H7 (cell line): ENCODE results near the gene UCP2. TPM values are rescaled to one million over a fixed set of nuclear protein-coding genes. Genes with fewer than 3 reads are reported as not detected.
A peak's percentile ranks its signal among the peaks of the same experiment; 100 is the strongest.

Experiments
- DNase-seq: peaks from one replicate; pipeline ENCODE4 v3.0.0; 2012
- H3K27me3 ChIP-seq: 2 replicates; pipeline ENCODE4 v1.6.0; 2011; ENCODE audit warnings: mild to moderate bottlenecking, low read length; ENCODE audit not compliant: control insufficient read depth, insufficient read depth
- H3K36me3 ChIP-seq: replicated peaks from 2 replicates; pipeline ENCODE4 v1.5.1; 2011; ENCODE audit warnings: low read length; ENCODE audit not compliant: control insufficient read depth, insufficient read depth
- H3K4me3 ChIP-seq: 2 replicates; pipeline ENCODE4 v1.5.1; 2011; ENCODE audit warnings: low read depth, mild to moderate bottlenecking, control low read depth, low read length, moderate library complexity; ENCODE audit not compliant: insufficient read depth
- total RNA-seq: library from RNA; depleted of rRNA; stranded (reverse); fragments of >200 nt; shearing (Covaris generic); gene quantifications from 2 replicates; pipeline ENCODE4 v1.2.3, GENCODE V29; 2014

UCP2 gene
- total RNA-seq, 1 experiment from 2014 or later, result 32.4 TPM

- Histone ChIP-seq H3K36me3 (no peaks in the 10 kb centered on the region), H3K27me3 (peaks cover 2% of the 10 kb centered on the region; the same call in 1 of the 2 replicates), H3K4me3 (no peak overlapping the region)
- DNase-seq, result peak; percentile 40
Measured at GRCh38 chr11:73958521-73959141, 24.0 kb downstream of the UCP2 start.

DNA sequence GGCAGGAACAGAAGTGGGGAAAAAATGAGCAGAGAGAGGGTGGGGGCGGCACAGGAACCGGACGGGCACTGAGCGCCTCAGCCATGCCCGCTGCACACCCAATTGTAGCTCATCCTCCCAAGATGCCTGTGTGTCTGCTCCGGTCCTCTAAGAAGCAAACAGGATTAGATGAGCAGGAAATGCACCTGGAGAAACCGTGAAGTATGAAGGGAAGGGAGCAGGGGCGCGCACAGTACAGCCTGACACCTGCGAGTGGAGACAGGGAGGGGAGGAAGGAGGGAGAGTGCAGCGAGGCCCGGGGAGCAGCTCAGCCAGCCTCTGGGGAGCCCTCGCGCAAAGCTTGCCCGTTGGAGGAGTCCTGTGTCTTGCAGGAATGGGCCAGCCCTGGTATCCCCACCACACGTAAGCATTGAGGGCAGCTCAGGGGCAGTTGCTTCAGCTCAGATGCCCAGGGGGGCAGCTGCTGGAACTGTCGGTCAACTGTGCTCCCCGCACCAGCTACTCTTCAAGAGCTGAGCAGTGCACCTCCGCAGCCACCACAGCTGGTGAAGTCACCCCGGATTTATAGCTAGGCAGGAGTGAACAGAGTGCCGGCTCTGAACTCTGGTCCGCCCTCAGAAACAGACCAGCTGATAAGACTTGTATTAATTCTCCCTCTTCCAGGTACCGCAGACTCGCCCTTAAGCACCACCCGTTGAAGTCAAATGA is 24.8 kb downstream of the UCP2 start:
- Histone ChIP-seq H3K27me3 (peaks cover 2% of the 10 kb centered on the region; the same call in 1 of the 2 replicates), H3K4me3 (peak overlapping the region; percentile 13; the same call in 1 of the 2 replicates), H3K36me3 (no peaks in the 10 kb centered on the region)
- DNase-seq, result peak; percentile 52

- H3K36me3 ChIP-seq, result no peaks in the 10 kb centered on the region
- H3K4me3 ChIP-seq, result peak overlapping the region; percentile 13; the same call in 1 of the 2 replicates
- DNase-seq, result peak; percentile 57
- peaks cover 2% of the 10 kb centered on the region; the same call in 1 of the 2 replicates for H3K27me3 ChIP-seq
Measured at GRCh38 chr11:73956876-73957653, 25.6 kb downstream of the UCP2 start.

- Histone ChIP-seq H3K27me3 (no peaks in the 10 kb centered on the region; the same call in 1 of the 2 replicates), H3K4me3 (no peak overlapping the region), H3K36me3 (no peaks in the 10 kb centered on the region)
- DNase-seq, result no peak
Measured at GRCh38 chr11:73951797-73952196, 30.8 kb downstream of the UCP2 start.

- no peak within 1 kb of the TSS for H3K4me3 ChIP-seq
- no peaks in the 10 kb centered on the region for H3K36me3 ChIP-seq
- peak; percentile 88 for DNase-seq
- H3K27me3 ChIP-seq, result no peaks in the 10 kb centered on the region
Measured at GRCh38 chr11:73950869-73951710, 31.6 kb downstream of the UCP2 start, which contains the start of gene DNAJB13. Gene DNAJB13, plus strand, starts transcription at chr11:73951026. Its CDS starts 44 bp downstream, at chr11:73951070.

DNA sequence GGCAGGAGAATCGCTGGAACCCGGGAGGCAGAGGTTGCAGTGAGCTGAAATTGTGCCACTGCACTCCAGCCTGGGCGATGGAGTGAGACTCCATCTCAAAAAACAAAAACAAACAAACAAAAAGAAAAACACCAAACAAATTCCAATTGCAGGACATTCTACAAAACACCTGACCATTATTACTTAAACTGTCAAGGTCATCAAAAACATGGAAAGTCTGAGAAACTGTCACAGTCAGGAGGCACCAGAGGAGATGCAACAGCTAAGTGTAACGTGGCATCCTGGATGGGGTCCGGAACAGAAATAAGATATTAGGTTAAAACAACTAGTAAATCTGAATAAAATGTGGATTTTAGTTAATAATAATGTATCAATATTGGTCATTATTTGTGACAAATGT is 32.7 kb downstream of the UCP2 start:
- DNase-seq, result no peak
- H3K36me3 ChIP-seq, result no peaks in the 10 kb centered on the region
- H3K27me3 ChIP-seq, result no peaks in the 10 kb centered on the region
- H3K4me3 ChIP-seq, result no peak overlapping the region

DNA sequence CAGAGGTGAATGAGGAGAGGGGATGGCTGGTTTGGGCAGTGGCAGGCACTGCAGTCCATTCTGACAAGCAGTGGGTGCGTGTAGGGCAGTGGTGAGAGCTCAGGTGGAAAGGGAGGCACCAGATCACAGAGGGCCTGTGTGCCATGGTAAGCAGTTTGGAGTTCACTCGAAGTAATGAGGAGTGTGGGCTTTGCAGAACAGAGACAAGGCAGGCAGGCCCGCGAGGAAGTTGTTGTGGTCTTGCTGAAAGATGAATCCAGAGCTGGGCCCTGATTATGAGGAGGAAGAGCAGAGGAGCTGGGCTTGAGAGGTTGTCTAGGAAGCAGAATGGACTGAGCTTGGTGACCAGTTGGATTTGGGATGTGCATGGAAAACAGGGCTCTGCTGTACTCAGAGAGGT is 33.4 kb downstream of the UCP2 start:
- no peaks in the 10 kb centered on the region for H3K36me3 ChIP-seq

DNA sequence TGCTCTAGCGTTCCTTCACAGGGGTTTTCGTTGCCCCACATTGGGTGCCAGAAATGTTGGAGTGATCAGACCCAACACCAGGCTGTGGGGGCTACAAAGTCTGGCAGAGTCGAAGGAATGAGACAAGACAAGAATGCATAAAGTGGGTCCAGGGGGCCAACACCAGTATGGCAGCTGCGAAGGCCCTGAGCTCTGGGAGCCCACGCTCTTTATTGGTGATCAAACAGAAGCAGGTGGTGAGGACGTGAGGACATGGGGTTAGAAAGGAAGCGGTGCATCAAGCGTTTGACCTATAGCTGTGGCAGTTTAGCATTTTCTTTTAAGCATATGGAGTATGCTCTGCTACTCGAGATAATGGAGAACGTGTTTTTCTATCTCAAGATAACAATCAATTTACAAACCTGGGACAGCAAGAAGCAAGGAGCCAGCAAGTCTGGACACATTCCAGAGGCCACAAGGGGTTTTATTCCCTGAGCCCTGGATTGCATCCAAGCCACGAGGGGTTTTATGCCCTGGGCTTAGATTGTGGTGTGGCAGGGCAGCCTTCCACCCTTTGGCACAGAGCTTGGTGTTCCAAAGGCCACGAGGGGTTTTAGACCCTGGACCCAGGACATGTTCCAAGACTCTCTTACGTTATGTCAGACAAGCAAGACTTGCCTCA is 35.7 kb downstream of the UCP2 start:
- DNase-seq, result no peak
- Histone ChIP-seq H3K36me3 (no peaks in the 10 kb centered on the region), H3K27me3 (no peaks in the 10 kb centered on the region), H3K4me3 (no peak overlapping the region)

More for the DNA sequence above, 33.4 kb downstream of the UCP2 start:
- Histone ChIP-seq H3K27me3 (no peaks in the 10 kb centered on the region), H3K4me3 (no peak overlapping the region)
- no peak for DNase-seq

DNA sequence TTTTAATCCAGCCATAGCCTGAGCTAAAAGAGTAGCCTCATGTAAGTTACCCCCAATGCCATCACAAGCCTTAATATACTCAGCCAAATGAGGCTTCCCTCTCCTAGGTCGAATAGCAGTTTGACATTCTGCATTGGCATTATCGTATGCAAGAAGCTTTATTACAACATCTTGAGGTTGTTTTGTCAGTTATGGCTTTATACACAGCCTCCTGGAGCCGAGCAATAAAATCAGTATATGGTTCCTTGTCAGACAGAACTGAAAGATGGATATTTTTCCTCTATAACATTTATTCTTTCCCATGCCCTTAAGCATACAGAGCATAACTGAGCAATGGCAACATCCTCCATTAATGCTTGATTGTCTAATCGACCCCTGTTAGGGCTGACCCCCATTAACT is 37.2 kb downstream of the UCP2 start:
- Histone ChIP-seq H3K4me3 (no peak overlapping the region), H3K36me3 (no peaks in the 10 kb centered on the region), H3K27me3 (no peaks in the 10 kb centered on the region)
- DNase-seq, result no peak

DNA sequence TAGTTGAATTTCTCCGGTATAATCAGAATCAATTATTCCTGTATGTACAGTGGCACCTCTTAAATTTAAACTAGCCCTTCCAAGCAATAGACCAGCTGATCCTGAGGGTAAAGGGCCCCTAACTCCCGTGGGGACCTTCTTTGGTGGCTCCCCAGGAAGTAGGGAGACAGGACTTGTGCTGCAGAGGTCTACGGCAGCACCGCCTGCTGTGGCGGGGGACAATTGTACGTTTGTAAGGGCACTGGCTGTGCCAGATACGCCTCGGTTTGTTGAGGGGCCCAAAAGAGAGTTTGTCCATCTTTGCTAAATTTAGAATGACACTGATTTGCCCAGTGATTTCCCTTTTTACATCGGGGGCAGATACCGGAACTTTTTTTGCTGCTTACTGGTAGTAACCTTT is 37.7 kb downstream of the UCP2 start:
- H3K36me3 ChIP-seq, result no peaks in the 10 kb centered on the region
- no peak overlapping the region for H3K4me3 ChIP-seq
- no peaks in the 10 kb centered on the region for H3K27me3 ChIP-seq
- no peak for DNase-seq

GRCh38 chr11:73944085-73944484 is 38.6 kb downstream of the UCP2 start:
- DNase-seq, result no peak
- Histone ChIP-seq H3K27me3 (no peaks in the 10 kb centered on the region), H3K36me3 (no peaks in the 10 kb centered on the region), H3K4me3 (no peak overlapping the region)

- no peak overlapping the region for H3K4me3 ChIP-seq
- no peak for DNase-seq
- H3K27me3 ChIP-seq, result no peaks in the 10 kb centered on the region
- H3K36me3 ChIP-seq, result no peaks in the 10 kb centered on the region
Measured at GRCh38 chr11:73942010-73942409, 40.6 kb downstream of the UCP2 start.

DNA sequence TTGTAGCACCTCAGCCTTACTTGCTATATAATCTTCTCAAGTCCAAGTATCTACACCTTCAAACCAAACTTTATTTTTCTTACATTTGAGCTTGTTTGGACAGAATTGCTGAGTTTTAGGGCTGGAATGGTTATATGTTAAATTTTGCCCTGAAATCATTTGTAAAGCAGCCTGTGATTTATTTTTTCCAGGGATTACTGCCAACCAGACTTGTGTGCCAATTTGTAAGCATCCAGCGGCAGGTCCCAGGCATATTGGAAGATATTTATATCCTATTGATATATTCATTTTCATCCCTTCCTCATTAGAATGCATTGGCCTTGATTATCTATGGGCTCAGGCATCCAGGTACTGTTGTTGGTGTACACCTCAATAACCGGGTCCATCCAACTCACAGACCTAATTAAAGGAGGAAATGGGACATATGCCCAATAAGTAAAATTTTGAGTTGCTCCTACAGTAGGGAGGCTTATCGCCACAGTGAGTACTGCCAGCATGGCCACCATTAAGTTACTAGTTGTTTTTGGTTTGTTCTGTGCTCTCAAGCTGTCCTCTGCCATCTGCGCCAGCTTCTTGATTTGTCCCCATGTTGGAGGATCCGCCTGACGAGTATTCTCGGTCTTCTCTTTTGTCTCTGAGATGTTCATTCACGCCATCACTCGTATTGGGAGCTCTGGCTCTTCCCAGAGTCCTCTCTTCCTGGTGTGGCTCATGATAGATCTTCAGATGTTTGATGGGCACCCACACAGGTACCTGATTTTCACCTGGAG is 41.7 kb downstream of the UCP2 start:
- DNase-seq, result no peak
- H3K4me3 ChIP-seq, result no peak overlapping the region
- no peaks in the 10 kb centered on the region for H3K36me3 ChIP-seq
- H3K27me3 ChIP-seq, result no peaks in the 10 kb centered on the region
